GM19438 (cell line): ENCODE data around the gene CAPN1.
"Not testable (repeated sequence)": the region's sequence is repeated elsewhere in the genome, so short reads cannot be mapped to it uniquely, and the experiment has no call there.

Experiments
- ATAC-seq: cut with Tn5 transposase; IDR thresholded peaks from one replicate; pipeline ENCODE4 v1.9.1; 2021; ENCODE audit warnings: low read depth; ENCODE audit not compliant: unreplicated experiment

Gene CAPN1

GRCh38 chr11:65215441-65216076 is 33.8 kb downstream of the CAPN1 start:
- no peak for ATAC-seq

GRCh38 chr11:65216830-65217229 is 35.1 kb downstream of the CAPN1 start:
- no peak for ATAC-seq

- ATAC-seq, result no peak
These were observed 36.0 kb downstream of the CAPN1 start for GRCh38 chr11:65217441-65218423.

- ATAC-seq, result no peak
These were observed 36.7 kb downstream of the CAPN1 start for GRCh38 chr11:65218446-65218845.

GRCh38 chr11:65219930-65220213 is 38.1 kb downstream of the CAPN1 start:
- ATAC-seq, result no peak

- no peak for ATAC-seq
These were observed 39.3 kb downstream of the CAPN1 start for GRCh38 chr11:65221026-65221425.

GRCh38 chr11:65223011-65223410 is 41.3 kb downstream of the CAPN1 start:
- ATAC-seq, result no peak

GRCh38 chr11:65224930-65225278 is 43.2 kb downstream of the CAPN1 start:
- no peak for ATAC-seq

- ATAC-seq, result no peak
These were observed 43.8 kb downstream of the CAPN1 start for GRCh38 chr11:65225279-65226102.

GRCh38 chr11:65226103-65226442 is 44.3 kb downstream of the CAPN1 start:
- ATAC-seq, result no peak

- no peak for ATAC-seq
These were observed 46.2 kb downstream of the CAPN1 start for GRCh38 chr11:65227879-65228278.

- no peak for ATAC-seq
These were observed 54.7 kb downstream of the CAPN1 start for GRCh38 chr11:65236194-65237059.

GRCh38 chr11:65238302-65238701 is 56.6 kb downstream of the CAPN1 start:
- not testable (repeated sequence) for ATAC-seq

- ATAC-seq, result no peak
These were observed 59.4 kb downstream of the CAPN1 start for GRCh38 chr11:65241134-65241533.

GRCh38 chr11:65241692-65242091 is 60.0 kb downstream of the CAPN1 start:
- no peak for ATAC-seq

GRCh38 chr11:65242389-65242788 is 60.7 kb downstream of the CAPN1 start:
- no peak for ATAC-seq

GRCh38 chr11:65243797-65244196 is 62.1 kb downstream of the CAPN1 start:
- no peak for ATAC-seq

GRCh38 chr11:65245046-65245445 is 63.3 kb downstream of the CAPN1 start:
- not testable (repeated sequence) for ATAC-seq

GRCh38 chr11:65246506-65246905 is 64.8 kb downstream of the CAPN1 start:
- ATAC-seq, result no peak

GRCh38 chr11:65248184-65248710 is 66.5 kb downstream of the CAPN1 start:
- ATAC-seq, result not testable (repeated sequence)
